Stimulated activated CD8-positive, alpha-beta memory T cell treated with anti-CD3 and anti-CD28 coated beads, Interleukin-7, amount 100 ng/mL, for 24 hours (primary cell): ENCODE measurements around the gene TAL2.

Experiments used
- DNase-seq: peaks from one replicate; pipeline ENCODE4 v3.0.0-alpha.2; 2020; ENCODE audit warnings: low read depth

Gene TAL2

DNA sequence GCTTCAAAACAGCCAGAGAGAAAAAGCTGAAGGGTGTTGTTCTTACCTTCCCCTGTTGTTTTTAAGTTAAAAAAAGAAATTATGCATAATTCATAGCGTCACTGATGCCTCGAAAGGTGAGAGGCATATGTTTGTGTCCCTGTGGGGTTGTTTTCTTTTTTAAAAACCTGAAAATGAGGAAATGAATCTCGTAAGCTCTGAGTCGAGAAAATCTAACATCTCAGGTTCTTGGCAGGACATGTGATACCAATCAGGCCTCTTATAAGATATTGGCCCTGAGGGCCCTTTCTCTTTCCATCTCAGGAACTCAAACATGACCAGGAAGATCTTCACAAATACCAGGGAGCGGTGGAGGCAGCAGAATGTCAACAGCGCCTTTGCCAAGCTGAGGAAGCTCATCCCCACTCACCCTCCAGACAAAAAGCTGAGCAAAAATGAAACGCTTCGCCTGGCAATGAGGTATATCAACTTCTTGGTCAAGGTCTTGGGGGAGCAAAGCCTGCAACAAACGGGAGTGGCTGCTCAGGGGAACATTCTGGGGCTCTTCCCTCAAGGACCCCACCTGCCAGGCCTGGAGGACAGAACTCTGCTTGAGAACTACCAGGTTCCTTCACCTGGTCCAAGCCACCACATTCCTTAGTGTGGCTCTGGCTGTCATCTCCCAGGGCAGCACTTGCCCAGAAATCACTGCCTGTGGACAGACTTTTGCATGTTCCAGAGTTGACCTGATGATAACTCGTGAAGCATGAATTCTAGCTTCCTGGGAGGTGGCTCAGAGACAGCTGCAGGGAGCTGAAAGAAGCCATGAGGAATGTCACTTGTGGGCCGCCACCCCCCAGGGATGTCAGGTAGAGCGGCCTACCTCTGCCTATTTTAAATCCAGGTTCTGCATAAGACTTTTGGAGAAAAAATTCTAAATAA, at the start of gene TAL2:
TSS of gene TAL2 (plus strand) at position 274 of the 921 bp plus-strand sequence. CDS start at position 314, 40 bp downstream.
- no peak for DNase-seq

DNA sequence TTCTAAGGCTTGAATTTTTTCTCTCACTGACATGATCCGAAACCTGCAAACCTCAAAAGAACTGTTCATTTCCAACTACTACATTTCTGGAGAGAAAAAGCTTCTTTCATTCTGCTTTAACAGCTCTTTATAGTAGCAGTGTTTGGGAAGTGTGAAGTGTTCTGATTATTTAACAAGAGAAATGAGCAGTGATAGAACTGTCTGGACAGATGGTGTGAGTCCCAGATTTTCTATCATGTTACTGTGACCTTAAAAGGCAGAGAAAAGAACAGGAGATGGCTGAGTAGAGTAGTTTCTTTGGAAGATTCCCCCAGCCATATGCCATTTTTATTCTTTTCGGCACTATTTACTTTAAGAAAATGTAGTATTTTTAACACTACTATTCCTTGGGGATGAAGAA, 41.3 kb upstream of the TAL2 start:
- DNase-seq: no peak

DNA sequence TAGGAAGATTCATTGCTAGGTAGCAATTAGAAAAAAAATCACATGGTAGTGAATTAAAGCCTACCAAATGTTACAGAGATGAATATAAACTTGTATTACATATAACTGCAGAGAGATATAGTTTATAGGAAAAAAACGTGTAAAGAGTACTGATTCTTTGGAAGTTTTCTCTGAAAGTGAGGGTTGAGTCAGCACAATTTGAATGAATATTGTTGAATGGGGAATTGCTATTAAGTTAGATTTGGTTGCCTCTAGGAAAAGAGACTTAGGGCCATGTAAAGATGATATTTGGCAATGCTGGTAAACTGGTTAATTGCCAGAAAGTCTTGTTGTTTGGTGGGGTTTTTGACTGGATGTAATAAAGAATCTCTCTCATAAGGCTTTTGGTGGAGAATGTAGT, 37.2 kb upstream of the TAL2 start:
- DNase-seq: no peak

DNA sequence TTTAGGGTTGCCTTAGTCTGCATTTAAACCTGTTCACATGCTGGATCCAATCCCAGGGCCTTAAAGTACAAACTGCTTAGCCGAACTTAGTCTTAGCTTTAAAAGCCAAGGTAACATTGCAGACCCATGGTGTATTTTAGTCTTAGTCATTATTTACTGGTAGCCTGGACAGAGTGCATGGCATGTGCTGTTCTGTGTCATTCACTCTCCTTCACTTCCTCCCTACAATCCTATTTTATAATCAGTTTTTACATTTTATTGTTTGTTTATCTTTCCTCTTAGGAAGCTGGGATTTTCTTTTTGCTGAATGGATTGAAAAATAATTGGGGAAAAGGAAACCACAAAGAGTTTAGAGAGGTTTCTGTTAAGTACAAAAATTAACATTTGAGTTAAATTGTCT, 29.4 kb upstream of the TAL2 start:
- no peak for DNase-seq

DNA sequence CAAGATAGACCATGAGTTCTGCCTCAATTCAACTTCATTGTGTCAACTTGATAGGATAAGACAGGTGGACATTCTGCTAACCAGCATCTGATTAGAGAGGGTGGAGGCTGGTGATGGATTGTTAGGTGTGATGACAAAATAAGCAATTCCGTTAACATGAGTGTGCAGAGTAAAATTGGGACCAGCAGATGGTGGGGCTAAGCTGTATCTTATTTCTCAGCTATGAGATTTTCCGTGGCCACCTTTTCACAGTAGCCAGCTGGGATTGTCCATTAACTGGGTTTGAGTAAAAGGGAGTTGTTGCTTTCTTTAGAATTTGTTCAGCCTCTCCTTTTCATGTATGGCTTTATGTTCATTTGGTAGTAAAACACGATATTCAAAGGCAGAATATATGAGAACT, 28.8 kb upstream of the TAL2 start:
- no peak for DNase-seq

DNA sequence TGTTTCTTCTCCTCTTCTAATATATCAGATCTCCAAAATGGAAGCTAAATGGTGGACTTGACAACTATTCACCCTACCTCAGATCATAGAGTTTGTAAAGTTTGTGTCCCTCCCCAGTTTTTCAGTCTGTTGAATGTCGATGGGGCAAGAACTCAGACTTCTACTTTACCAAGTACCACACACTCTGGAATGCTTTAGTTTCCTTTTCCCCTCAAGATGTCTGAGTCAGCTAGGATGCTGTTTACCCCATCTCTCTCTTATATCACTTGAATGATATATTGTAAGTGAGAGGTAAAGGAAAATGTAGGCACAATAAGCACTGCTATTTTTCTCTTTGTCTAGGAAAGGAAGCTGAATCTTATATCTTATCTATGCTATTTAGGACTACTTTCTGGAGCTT, 25.9 kb upstream of the TAL2 start:
- no peak for DNase-seq

DNA sequence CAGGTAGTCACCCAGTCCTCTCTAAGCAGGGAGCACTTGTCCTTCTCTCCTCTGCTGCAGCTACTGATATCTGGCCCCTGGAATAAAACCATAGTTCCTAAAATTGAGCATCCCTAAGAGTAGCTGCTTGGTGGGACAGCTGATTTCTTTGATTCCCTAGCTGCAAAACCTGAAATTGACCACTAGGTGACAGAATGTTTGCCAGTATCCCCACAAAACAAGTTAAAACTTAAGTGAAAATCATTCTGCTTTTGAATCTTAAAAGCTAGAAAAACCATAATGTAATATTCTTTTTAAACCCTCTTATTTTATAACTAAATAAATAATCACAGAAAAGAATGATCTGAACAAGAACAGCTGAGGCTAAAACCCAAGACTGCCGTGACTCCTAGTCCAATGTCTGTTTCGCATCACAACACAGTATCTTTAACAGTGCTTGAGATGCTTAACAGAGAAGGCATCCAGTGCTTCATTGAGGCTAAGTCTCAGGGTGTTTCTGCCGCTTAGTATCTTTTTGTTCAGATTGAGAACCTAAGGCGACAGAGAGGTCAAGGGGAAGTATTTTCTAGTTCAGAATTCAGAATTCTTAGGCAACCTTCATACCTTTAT, 24.4 kb upstream of the TAL2 start:
- no peak for DNase-seq

DNA sequence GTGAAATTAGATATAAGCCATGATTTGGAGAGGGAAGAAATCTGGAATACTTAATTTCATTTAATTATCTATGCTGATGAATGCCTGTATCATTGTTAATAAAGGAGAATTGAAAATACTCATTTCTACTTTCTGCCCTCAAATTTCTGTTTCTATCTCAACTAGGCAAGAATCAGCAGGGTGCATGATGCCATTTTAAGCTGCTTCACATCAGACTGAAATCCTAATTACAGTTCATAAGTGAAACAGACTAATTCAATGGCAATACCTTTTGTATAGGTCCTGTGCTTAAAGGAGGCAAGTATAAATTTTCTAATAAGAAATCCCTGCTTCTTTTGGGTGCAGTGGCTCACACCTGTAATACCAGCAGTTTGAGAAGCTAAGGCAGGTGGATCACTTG, 22.3 kb upstream of the TAL2 start:
- DNase-seq: no peak

DNA sequence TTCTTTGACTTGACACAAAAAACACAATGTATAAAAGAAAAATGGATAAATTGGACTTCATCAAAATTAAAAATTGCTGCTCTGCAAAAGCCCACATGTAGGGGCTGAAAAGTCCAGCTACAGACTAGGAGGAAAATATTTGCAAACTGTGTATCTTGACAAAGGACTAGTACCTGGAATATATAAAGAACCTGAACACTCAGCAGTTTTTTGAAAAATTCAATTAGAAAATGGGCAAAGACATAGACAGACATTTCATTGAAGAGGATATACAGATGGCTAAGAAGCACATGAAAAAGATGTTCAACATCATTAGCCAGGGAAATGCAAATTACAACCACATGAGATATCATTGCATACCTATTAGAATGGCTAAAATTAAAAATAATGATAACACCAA, 18.5 kb upstream of the TAL2 start:
- no peak for DNase-seq

DNA sequence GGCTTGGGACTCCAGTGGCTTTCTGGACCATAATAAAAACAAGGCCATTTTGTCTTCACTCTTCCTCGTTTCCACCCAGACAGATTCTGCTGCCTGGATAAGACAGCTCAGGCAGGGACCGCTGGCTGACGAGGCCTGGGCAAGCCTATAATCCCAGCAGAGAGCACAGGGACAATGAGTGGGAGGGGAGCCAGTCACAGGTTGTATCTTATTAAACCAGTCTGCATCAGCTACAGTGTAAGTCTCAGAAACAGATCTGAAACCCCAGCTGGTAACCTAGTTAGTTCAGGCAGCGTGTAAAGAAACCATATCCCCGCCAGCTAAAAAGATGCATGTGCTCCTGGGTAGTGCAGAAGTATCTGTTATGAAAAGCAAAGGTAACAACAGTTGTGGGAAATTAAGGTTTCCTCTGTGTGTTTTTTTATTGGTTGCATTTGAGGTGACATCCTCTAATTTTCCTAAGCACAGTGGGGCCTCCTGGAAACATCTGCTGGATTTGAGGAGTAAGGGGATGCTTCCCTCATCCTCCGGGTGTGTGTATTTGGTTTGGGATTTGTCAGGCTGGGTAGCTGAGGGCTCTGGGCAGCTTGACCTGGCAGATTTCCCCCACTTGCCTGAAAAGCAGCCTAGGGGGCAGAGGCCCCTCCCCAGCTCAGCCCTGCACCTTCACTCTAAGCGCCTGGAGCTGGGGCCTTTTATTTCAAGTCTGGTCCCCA, 15.2 kb upstream of the TAL2 start:
- DNase-seq: no peak

DNA sequence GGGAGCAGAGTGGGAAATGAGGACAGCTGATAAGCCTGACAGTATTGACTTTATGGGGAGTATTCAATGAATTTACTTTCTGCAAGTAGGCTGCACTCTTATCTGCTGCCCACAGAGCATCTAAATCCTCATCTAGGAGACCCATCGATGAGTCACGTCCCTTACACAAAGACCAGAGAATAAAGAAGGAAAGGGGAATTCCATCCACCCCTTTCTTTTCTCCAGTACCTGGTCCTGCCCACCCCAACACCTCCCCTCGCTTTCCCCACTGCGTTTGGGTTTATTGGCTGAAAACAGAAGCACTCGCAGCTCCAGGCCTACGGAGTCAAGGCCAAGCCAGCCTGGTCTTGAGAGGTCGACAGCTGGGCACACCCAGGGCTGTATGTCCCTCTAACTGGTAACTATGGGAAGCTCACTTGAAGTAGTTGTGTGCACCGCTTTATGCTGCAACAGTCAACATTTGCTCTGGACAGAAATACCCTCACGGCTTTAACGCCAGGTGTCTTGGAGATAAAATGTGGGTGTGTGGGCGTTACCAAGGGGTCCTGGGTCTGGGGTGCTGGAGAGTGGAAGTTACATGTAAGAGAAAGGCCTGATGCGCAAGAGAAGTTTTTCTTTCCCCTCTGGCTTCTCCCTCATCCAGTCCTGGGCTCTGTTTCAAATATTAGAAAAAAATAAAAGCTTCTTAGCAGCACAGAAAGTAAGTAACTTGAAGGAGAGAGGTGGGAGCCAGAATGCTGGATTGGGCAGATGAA, 14.5 kb upstream of the TAL2 start:
- DNase-seq: no peak

DNA sequence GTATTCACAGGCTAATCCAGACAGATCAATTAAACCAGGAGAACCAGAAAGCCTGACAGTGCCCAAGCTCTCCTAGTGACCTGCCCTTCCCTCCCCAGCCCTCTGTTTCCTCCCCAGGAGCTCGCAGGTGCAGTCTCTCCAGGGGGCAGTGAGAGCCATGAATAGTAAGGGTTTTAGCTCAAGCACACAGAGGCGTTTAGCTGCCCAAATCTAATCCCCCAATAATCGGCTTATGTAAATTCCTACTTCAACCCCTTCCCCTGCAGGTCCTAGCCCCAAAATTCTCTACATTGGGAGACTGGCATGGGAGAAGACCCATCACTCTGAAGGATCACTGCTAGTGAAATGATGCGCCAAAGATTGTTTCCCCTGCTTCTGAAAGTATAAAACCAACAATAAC, 10.5 kb upstream of the TAL2 start:
- no peak for DNase-seq

DNA sequence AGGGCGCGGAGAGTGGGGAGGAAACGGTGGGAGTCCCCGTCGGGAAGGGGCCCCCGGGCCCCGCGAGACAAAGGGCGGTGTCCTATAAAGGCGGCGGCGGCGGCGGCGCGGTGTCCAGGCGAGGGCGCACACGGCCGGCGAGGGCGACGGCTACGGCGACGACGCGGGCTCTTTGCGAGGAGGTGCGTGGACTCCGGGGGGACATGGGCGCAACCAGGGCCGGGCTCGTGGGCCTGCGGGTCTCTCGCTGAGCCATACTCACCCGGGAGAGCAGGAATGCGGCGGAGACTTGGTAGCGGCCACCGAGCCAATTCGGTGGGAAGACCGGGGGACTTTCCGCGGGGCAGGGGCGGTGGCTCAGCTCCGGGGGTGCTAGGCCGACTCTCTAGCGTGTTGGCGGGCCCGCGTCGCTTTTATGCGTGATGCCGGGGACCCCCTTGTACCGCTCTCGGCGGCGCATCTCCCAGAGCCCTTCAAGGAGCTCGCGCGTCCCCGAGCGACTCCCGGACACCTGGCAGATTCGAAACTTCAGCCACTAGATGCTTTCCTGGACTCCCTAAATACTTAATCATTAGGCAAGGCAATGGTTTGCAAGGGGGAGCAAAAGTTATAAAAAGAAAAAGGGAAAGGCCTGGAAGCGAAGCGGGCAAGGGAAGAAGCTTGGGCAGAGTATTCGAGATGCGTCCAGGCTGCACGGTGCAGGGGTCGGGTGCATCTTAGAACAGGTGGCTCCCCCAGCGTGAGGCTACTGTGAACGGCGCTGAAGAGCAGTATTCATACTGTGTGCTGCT, 5.9 kb upstream of the TAL2 start:
- no peak for DNase-seq

DNA sequence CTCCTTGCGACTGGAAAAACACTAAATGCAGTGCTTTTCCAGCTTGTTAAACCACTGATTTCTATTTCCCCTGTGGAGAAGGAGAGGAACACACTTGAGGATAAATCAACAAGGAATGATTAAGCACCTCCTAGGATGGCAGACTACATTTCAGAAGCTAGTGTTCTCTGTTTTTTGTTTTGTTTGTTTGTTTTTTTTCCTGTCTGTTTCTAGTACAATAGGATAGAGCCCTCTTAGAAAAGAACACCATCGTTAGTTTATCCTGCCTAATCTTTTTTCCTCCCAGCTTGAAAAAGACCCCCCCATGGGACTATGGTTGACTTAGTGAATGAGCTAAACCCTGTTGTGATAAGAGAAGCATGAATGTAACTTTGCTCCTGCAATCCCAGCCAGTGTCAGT, 3.9 kb upstream of the TAL2 start:
- DNase-seq: no peak

DNA sequence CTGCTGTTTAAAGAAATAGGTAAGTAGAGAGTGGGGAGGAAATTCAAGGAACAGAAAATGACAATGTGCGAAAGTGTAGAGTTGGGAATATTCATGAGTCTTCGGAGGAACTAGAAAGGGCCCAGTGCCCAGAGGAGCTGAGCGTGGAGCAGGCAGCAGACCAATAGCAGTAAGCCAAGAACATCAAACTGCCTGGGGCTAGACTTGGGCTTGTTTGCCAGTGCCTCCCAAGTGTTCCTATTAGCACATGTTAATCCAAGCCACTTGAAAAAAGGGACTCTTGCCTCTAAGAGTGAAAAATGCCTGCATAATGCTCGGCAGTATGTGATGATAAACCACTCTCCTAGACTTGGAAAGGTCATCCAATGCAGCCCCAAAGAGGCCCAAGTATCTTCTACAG, 1.2 kb upstream of the TAL2 start:
- no peak for DNase-seq

DNA sequence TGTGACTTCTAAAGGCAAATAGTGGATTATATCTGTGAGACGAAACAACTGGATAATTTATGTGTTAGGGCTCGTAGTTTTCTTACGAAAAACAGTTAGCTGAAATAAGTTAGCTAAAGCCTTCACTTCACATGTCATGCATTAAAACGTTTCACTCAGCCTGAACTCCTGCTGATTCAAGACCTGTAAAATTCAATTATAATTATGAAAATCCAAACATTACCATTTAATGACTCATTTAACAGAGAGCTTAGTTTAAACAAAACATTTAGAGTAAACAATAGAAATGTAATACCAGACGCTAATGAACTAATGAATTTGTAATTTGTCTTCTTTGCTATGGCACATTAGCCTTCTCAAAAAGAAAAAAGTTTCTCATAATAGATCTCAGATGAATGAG, 1.7 kb downstream of the TAL2 start:
- no peak for DNase-seq

DNA sequence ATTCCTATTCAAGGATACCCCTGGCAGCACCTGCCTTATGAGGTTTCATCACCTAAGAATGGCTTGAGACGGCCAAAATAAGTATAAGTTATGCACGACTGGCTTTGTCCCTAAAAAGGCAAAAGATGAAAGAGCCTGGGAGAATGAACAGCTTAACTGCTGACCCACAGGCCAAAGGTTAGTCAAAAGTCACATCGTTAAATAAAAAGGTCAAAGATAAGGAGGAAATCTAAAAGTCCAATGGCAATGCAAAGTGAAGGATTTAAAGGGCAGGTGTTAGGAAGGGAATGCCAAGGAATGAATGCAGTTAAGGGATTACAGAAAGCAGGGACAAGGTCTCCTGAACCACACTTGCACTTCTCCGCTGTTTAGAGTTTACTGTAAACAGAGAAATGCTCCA, 5.6 kb downstream of the TAL2 start:
- no peak for DNase-seq

DNA sequence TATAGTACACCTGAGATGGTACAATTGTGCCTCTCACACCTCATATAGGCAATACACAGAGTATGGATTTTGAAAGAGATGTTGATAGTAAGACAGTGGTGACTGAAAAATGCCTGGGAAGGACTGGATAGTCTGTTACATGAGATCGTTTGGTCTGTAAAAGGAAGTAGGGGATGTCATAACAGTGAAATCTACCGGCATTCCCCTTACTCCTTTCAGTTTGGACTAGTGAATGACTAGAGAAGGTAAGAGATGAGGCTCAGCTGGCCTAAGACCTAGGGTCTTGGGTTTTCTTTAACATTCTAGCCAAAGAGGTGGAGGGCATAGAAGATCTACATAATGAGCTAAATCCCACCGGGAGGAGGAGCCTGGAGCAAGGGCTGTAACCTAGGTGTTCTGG, 8.1 kb downstream of the TAL2 start:
- DNase-seq: no peak

DNA sequence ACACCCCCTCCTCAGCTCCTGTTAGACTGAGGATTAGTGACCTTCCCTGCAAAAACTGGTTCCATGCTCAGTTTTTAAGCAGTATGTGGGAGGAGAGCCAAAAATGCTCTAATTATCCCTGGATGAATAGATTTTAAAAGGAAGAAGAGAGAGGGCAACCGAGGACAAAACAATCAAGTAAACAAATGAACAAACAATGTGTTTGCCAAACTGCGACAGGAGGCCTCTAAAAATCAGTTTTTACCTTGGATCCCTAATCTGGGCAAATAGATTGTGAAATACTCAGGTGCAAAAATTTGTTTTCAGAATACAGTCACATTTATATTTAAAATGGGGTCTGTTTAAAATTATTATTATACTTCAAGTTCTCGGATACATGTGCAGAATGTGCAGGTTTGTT, 8.5 kb downstream of the TAL2 start:
- DNase-seq: no peak

DNA sequence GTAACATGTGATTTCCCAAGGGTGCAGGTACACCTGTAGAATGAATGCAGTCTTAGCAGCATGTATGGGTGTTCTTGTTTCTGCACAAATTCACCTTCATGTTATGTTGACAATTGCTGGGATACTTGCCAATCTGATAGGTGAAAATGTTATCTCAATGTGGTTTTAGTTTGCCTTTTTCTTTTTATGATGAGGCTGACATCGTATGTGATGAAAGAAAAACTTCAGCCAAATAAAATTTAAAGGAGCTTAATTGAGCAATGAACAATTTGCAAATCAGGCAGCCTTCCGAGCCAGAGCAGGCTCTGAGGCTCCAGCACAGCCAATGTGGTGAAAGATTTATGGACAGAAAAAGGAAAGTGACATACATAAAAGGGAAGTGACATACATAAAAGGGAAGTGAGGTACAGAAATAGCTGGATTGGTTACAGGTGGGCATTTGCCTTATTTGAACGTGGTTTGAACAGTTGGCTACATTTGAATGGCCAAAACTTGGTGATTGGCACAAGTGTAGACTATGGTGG, 10.5 kb downstream of the TAL2 start:
- no peak for DNase-seq

DNA sequence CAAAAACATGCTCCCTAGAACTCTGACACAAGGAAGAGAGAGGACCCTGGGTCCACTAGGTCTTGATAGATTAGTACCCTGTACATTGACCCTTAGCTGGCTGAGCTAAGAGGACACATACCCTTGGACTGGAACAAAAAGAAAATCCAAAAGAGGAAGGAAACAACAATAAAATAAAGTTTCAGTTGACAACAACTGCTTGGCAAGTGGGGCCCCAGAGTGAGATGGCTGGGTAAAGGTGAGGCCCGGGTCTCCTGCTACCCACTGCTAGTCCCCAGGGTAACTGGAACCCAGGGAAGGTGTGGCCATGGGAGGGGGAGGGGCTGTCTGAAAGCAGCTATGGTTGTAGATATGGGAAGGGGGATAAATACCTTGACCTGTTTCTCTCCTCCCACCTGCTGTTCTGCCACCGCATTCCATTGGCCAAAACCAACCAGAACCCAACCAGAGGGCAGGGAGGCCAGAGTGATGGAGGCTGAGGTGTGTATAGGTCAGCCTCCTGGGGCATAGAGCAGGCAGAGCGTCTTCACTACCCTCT, 11.7 kb downstream of the TAL2 start:
- DNase-seq: no peak
